ENCODE results near the gene IQCK. TPM values are rescaled to one million over a fixed set of nuclear protein-coding genes. Genes with fewer than 3 reads are reported as not detected.

Gene IQCK
- total RNA-seq, 1 donor from 2014 or later = not detected

GRCh38 chr16:19881028-19881427 is 163.0 kb downstream of the IQCK start:
- intact Hi-C loops (cut with DNase I) = loop anchor here (5.0 kb wide), 1 partner anchor 114 kb away; no protein-coding TSS in a partner anchor
- Histone ChIP-seq H3K4me1 (peaks cover 0 to 5% of the 10 kb centered on the region in 2 donors), H3K27me3 (no peaks in the 10 kb centered on the region), H3K36me3 (no peaks in the 10 kb centered on the region), H3K4me3 (no peak overlapping the region), H3K9me3 (no peaks in the 10 kb centered on the region), H3K27ac (no peak overlapping the region)
- TF ChIP-seq CTCF (IDR thresholded peaks at IDR 0.05) = no peak
- no peak for DNase-seq (ENCODE audit: low spot score in 2 of 2)

- TF ChIP-seq CTCF (IDR thresholded peaks at IDR 0.05) = no peak
- Histone ChIP-seq H3K4me1 (peaks cover 0 to 5% of the 10 kb centered on the region in 2 donors), H3K27ac (no peak overlapping the region), H3K36me3 (no peaks in the 10 kb centered on the region), H3K4me3 (no peak overlapping the region), H3K27me3 (no peaks in the 10 kb centered on the region), H3K9me3 (no peaks in the 10 kb centered on the region)
- DNase-seq (ENCODE audit: low spot score in 2 of 2) = no peak
- intact Hi-C loops (cut with DNase I) = loop anchor here (5.0 kb wide), 1 partner anchor 114 kb away; no protein-coding TSS in a partner anchor
Observed at GRCh38 chr16:19881783-19882182, 163.7 kb downstream of the IQCK start.

- peak overlapping the region in 1 of 2 donors; percentile 37 for H3K27ac ChIP-seq
- TF ChIP-seq CTCF (IDR thresholded peaks at IDR 0.05) = no peak
- H3K9me3 ChIP-seq = no peaks in the 10 kb centered on the region
- no peaks in the 10 kb centered on the region for H3K36me3 ChIP-seq
- intact Hi-C loops (cut with DNase I) = loop anchor here (5.0 kb wide), 1 partner anchor 115 kb away; no protein-coding TSS in a partner anchor
- no peaks in the 10 kb centered on the region for H3K27me3 ChIP-seq
- peaks cover 0 to 5% of the 10 kb centered on the region in 2 donors for H3K4me1 ChIP-seq
- no peak for DNase-seq (ENCODE audit: low spot score in 2 of 2)
- H3K4me3 ChIP-seq = no peak overlapping the region
Observed at GRCh38 chr16:19882186-19882585, 164.1 kb downstream of the IQCK start.

- TF ChIP-seq CTCF (IDR thresholded peaks at IDR 0.05) = no peak
- H3K27ac ChIP-seq = peak overlapping the region in 1 of 2 donors; percentile 37
- peak overlapping the region in 1 of 2 donors; percentile 91 for H3K4me3 ChIP-seq
- no peak for DNase-seq (ENCODE audit: low spot score in 2 of 2)
- H3K27me3 ChIP-seq = no peaks in the 10 kb centered on the region
- H3K36me3 ChIP-seq = no peaks in the 10 kb centered on the region
- H3K4me1 ChIP-seq = peaks cover 0 to 5% of the 10 kb centered on the region in 2 donors
- intact Hi-C loops (cut with DNase I) = loop anchor here (5.0 kb wide), 1 partner anchor 115 kb away; no protein-coding TSS in a partner anchor
- H3K9me3 ChIP-seq = no peaks in the 10 kb centered on the region
Observed at GRCh38 chr16:19882646-19883045, 164.6 kb downstream of the IQCK start.

- intact Hi-C loops (cut with DNase I) = loop anchor here (5.0 kb wide), 1 partner anchor 116 kb away; no protein-coding TSS in a partner anchor
- Histone ChIP-seq H3K27ac (peak overlapping the region; percentile 8 to 29), H3K36me3 (no peaks in the 10 kb centered on the region), H3K4me1 (peaks cover 0 to 5% of the 10 kb centered on the region in 2 donors), H3K4me3 (peak overlapping the region; percentile 73 to 91), H3K9me3 (no peaks in the 10 kb centered on the region), H3K27me3 (no peaks in the 10 kb centered on the region)
- TF ChIP-seq CTCF (IDR thresholded peaks at IDR 0.05) = no peak
- no peak for DNase-seq (ENCODE audit: low spot score in 2 of 2)
Observed at GRCh38 chr16:19883296-19883965, 165.4 kb downstream of the IQCK start.
